ENCODE data around the gene FGF14. TPM values are rescaled to one million over a fixed set of nuclear protein-coding genes. Genes with fewer than 3 reads are reported as not detected.

Gene FGF14
- total and polyA plus RNA-seq, 2 experiments from 2014 or later = 0.03 TPM; not detected in 1

DNA sequence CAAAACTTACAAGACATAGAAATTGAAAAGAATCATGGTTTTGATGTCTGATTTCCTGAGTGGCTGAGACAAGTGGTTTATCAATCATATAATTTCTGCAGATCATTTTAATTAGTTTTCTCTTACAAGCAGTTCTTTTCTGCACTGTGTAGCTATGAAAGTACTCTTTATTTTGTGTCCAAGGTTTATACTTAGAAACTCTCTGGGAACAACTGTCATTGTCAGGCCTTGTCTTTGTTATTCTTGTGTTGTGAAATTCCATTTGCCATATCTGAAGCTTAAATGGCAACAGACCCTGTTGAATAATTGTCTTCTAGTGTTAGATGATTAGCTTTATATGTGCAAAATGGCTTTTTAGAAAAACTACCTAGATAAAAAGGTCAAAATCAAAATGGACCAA lies 312.1 kb downstream of the FGF14 start:
- Mint-ChIP-seq H3K9me3 (no peaks in the 10 kb centered on the region), H3K36me3 (ENCODE audit: low read depth) (no peaks in the 10 kb centered on the region), H3K27ac (no peak overlapping the region), H3K4me1 (0 out of 3 replicates have a peak, but pooled peaks cover 2% of the 10 kb centered on the region), H3K27me3 (ENCODE audit: insufficient read depth, low read depth, poor library complexity) (no peaks in the 10 kb centered on the region), H3K4me3 (no peak overlapping the region)
- Histone ChIP-seq H3F3A (replicated peaks; ENCODE audit: low read depth) (no peaks in the 10 kb centered on the region), H3K9me2 (ENCODE audit: insufficient read depth) (no peaks in the 10 kb centered on the region), H4K20me1 (replicated peaks; ENCODE audit: insufficient read depth) (no peaks in the 10 kb centered on the region), H3K27me3 (ENCODE audit: insufficient read depth) (no peaks in the 10 kb centered on the region), H2AFZ (no peak overlapping the region), H3K4me1 (ENCODE audit: insufficient read depth) (no peaks in the 10 kb centered on the region), H3K4me3 (no peak overlapping the region), H3K36me3 (ENCODE audit: insufficient read depth) (no peaks in the 10 kb centered on the region), H3K27ac (ENCODE audit: low read depth) (no peak overlapping the region), H3K4me2 (no peak overlapping the region), H3K79me2 (replicated peaks; ENCODE audit: insufficient read depth) (no peaks in the 10 kb centered on the region)
- no peak for TF ChIP-seq CREB1 (CRISPR knock-in tag; IDR thresholded peaks at IDR 0.05; ENCODE audit: low read depth)
- TF ChIP-seq JUNB (IDR thresholded peaks at IDR 0.05; ENCODE audit: unreplicated experiment) = no peak
- TF ChIP-seq, protein P1, sequence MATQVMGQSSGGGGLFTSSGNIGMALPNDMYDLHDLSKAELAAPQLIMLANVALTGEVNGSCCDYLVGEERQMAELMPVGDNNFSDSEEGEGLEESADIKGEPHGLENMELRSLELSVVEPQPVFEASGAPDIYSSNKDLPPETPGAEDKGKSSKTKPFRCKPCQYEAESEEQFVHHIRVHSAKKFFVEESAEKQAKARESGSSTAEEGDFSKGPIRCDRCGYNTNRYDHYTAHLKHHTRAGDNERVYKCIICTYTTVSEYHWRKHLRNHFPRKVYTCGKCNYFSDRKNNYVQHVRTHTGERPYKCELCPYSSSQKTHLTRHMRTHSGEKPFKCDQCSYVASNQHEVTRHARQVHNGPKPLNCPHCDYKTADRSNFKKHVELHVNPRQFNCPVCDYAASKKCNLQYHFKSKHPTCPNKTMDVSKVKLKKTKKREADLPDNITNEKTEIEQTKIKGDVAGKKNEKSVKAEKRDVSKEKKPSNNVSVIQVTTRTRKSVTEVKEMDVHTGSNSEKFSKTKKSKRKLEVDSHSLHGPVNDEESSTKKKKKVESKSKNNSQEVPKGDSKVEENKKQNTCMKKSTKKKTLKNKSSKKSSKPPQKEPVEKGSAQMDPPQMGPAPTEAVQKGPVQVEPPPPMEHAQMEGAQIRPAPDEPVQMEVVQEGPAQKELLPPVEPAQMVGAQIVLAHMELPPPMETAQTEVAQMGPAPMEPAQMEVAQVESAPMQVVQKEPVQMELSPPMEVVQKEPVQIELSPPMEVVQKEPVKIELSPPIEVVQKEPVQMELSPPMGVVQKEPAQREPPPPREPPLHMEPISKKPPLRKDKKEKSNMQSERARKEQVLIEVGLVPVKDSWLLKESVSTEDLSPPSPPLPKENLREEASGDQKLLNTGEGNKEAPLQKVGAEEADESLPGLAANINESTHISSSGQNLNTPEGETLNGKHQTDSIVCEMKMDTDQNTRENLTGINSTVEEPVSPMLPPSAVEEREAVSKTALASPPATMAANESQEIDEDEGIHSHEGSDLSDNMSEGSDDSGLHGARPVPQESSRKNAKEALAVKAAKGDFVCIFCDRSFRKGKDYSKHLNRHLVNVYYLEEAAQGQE (IDR thresholded peaks at IDR 0.05; ENCODE audit: unreplicated experiment) = no peak
- no peak for TF ChIP-seq ZNF114 (CRISPR knock-in tag; IDR thresholded peaks at IDR 0.05)
- TF ChIP-seq, protein P2, sequence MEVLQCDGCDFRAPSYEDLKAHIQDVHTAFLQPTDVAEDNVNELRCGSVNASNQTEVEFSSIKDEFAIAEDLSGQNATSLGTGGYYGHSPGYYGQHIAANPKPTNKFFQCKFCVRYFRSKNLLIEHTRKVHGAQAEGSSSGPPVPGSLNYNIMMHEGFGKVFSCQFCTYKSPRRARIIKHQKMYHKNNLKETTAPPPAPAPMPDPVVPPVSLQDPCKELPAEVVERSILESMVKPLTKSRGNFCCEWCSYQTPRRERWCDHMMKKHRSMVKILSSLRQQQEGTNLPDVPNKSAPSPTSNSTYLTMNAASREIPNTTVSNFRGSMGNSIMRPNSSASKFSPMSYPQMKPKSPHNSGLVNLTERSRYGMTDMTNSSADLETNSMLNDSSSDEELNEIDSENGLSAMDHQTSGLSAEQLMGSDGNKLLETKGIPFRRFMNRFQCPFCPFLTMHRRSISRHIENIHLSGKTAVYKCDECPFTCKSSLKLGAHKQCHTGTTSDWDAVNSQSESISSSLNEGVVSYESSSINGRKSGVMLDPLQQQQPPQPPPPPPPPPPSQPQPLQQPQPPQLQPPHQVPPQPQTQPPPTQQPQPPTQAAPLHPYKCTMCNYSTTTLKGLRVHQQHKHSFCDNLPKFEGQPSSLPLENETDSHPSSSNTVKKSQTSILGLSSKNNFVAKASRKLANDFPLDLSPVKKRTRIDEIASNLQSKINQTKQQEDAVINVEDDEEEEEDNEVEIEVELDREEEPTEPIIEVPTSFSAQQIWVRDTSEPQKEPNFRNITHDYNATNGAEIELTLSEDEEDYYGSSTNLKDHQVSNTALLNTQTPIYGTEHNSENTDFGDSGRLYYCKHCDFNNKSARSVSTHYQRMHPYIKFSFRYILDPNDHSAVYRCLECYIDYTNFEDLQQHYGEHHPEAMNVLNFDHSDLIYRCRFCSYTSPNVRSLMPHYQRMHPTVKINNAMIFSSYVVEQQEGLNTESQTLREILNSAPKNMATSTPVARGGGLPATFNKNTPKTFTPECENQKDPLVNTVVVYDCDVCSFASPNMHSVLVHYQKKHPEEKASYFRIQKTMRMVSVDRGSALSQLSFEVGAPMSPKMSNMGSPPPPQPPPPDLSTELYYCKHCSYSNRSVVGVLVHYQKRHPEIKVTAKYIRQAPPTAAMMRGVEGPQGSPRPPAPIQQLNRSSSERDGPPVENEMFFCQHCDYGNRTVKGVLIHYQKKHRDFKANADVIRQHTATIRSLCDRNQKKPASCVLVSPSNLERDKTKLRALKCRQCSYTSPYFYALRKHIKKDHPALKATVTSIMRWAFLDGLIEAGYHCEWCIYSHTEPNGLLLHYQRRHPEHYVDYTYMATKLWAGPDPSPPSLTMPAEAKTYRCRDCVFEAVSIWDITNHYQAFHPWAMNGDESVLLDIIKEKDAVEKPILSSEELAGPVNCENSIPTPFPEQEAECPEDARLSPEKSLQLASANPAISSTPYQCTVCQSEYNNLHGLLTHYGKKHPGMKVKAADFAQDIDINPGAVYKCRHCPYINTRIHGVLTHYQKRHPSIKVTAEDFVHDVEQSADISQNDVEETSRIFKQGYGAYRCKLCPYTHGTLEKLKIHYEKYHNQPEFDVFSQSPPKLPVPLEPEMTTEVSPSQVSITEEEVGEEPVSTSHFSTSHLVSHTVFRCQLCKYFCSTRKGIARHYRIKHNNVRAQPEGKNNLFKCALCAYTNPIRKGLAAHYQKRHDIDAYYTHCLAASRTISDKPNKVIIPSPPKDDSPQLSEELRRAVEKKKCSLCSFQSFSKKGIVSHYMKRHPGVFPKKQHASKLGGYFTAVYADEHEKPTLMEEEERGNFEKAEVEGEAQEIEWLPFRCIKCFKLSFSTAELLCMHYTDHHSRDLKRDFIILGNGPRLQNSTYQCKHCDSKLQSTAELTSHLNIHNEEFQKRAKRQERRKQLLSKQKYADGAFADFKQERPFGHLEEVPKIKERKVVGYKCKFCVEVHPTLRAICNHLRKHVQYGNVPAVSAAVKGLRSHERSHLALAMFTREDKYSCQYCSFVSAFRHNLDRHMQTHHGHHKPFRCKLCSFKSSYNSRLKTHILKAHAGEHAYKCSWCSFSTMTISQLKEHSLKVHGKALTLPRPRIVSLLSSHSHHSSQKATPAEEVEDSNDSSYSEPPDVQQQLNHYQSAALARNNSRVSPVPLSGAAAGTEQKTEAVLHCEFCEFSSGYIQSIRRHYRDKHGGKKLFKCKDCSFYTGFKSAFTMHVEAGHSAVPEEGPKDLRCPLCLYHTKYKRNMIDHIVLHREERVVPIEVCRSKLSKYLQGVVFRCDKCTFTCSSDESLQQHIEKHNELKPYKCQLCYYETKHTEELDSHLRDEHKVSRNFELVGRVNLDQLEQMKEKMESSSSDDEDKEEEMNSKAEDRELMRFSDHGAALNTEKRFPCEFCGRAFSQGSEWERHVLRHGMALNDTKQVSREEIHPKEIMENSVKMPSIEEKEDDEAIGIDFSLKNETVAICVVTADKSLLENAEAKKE (CRISPR knock-in tag; IDR thresholded peaks at IDR 0.05) = no peak
- no peak for TF ChIP-seq EZH2phosphoT487 (IDR thresholded peaks at IDR 0.05; ENCODE audit: unreplicated experiment)
- TF ChIP-seq STAT1 (IDR thresholded peaks at IDR 0.05; ENCODE audit: unreplicated experiment) = no peak
- TF ChIP-seq, protein P3, sequence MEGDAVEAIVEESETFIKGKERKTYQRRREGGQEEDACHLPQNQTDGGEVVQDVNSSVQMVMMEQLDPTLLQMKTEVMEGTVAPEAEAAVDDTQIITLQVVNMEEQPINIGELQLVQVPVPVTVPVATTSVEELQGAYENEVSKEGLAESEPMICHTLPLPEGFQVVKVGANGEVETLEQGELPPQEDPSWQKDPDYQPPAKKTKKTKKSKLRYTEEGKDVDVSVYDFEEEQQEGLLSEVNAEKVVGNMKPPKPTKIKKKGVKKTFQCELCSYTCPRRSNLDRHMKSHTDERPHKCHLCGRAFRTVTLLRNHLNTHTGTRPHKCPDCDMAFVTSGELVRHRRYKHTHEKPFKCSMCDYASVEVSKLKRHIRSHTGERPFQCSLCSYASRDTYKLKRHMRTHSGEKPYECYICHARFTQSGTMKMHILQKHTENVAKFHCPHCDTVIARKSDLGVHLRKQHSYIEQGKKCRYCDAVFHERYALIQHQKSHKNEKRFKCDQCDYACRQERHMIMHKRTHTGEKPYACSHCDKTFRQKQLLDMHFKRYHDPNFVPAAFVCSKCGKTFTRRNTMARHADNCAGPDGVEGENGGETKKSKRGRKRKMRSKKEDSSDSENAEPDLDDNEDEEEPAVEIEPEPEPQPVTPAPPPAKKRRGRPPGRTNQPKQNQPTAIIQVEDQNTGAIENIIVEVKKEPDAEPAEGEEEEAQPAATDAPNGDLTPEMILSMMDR (conservative IDR thresholded peaks at IDR 0.05; ENCODE audit: low read depth in 2 of 2) = no peak
- no peak for TF ChIP-seq POLR2AphosphoS5 (IDR thresholded peaks at IDR 0.05; ENCODE audit: low read depth)
- no peak for TF ChIP-seq NANOG (IDR thresholded peaks at IDR 0.05; ENCODE audit: borderline replicate concordance)
- TF ChIP-seq, protein P4, sequence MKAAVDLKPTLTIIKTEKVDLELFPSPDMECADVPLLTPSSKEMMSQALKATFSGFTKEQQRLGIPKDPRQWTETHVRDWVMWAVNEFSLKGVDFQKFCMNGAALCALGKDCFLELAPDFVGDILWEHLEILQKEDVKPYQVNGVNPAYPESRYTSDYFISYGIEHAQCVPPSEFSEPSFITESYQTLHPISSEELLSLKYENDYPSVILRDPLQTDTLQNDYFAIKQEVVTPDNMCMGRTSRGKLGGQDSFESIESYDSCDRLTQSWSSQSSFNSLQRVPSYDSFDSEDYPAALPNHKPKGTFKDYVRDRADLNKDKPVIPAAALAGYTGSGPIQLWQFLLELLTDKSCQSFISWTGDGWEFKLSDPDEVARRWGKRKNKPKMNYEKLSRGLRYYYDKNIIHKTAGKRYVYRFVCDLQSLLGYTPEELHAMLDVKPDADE (IDR thresholded peaks at IDR 0.05) = no peak
- ATAC-seq (no peak), DNase-seq (ENCODE audit: low spot score) (no peak)

Data from GM23338 (cell line).